ENCODE data around the gene CNTFR.

- TF ChIP-seq SUZ12 (IDR thresholded peaks at IDR 0.05; ENCODE audit: low read length), result no peak
- TF ChIP-seq EP300 (IDR thresholded peaks at IDR 0.05; ENCODE audit: borderline replicate concordance in 1 of 2, low read depth in 2 of 2, low read length in 2 of 2), result no peak
- TF ChIP-seq POLR2AphosphoS5 (IDR thresholded peaks at IDR 0.05; ENCODE audit: low read depth, low read length), result no peak
Observed at GRCh38 chr9:34514401-34514800, 75.1 kb downstream of the CNTFR start.

All from H1 (cell line).